Ectodermal cell (in vitro differentiated cells): ENCODE measurements around the gene MAN1C1.

Source experiments
- H3K27ac ChIP-seq: 2 replicates; pipeline ENCODE4 v1.7.0; 2013; ENCODE audit warnings: mild to moderate bottlenecking, low read depth, low read length; ENCODE audit not compliant: insufficient read depth, poor library complexity, severe bottlenecking
- H3K27me3 ChIP-seq: 2 replicates; pipeline ENCODE4 v1.7.0; 2013; ENCODE audit warnings: mild to moderate bottlenecking, low read length; ENCODE audit not compliant: insufficient read depth, control insufficient read depth, poor library complexity, severe bottlenecking
- H3K36me3 ChIP-seq: one replicate; pipeline ENCODE4 v1.7.0; 2013; ENCODE audit warnings: low read length; ENCODE audit not compliant: control insufficient read depth, insufficient read depth
- H3K4me1 ChIP-seq: one replicate; pipeline ENCODE4 v1.7.0; 2013; ENCODE audit warnings: low read length; ENCODE audit not compliant: control insufficient read depth, insufficient read depth
- H3K4me3 ChIP-seq: 2 replicates; pipeline ENCODE4 v1.7.0; 2013; ENCODE audit warnings: low read depth, low read length, control low read depth; ENCODE audit not compliant: insufficient read depth
- H3K9me3 ChIP-seq: 2 replicates; pipeline ENCODE4 v1.7.0; 2013; ENCODE audit warnings: mild to moderate bottlenecking, low read length, moderate library complexity; ENCODE audit not compliant: control insufficient read depth
- WGBS, 2 experiments: methylation state at CpG; one replicate each; pipeline ENCODE4 v1.1.7; 2013; ENCODE audit warnings: missing lambda C conversion rate in 2 of 2; 5-methylcytosine and 5-hydroxymethylcytosine counted together

MAN1C1 gene

GRCh38 chr1:25815208-25816111, 198.9 kb downstream of the MAN1C1 start:
- Histone ChIP-seq H3K36me3 (peaks cover 14% of the 10 kb centered on the region), H3K27me3 (no peaks in the 10 kb centered on the region), H3K27ac (no peak overlapping the region), H3K9me3 (no peaks in the 10 kb centered on the region), H3K4me3 (no peak overlapping the region), H3K4me1 (peaks cover 7% of the 10 kb centered on the region)
- WGBS, 2 experiments: 95 to 96% methylated on average over 24 of the region's 24 CpGs

- Histone ChIP-seq H3K4me3 (no peak overlapping the region), H3K27me3 (peaks cover 4% of the 10 kb centered on the region), H3K4me1 (peaks cover 12% of the 10 kb centered on the region), H3K36me3 (peaks cover 14% of the 10 kb centered on the region), H3K9me3 (no peaks in the 10 kb centered on the region), H3K27ac (no peak overlapping the region)
- WGBS, 2 experiments: 93 to 95% methylated on average over 15 of the region's 15 CpGs
Measured at GRCh38 chr1:25816112-25816718, 199.6 kb downstream of the MAN1C1 start.

GRCh38 chr1:25817840-25818501, 201.4 kb downstream of the MAN1C1 start:
- H3K4me3 ChIP-seq: no peak overlapping the region
- peaks cover 14% of the 10 kb centered on the region for H3K36me3 ChIP-seq
- H3K9me3 ChIP-seq: no peaks in the 10 kb centered on the region
- peaks cover 12% of the 10 kb centered on the region for H3K27me3 ChIP-seq
- WGBS, 2 experiments: 59 to 63% methylated on average over 8 of the region's 8 CpGs
- H3K27ac ChIP-seq: no peak overlapping the region
- H3K4me1 ChIP-seq: peaks cover 16% of the 10 kb centered on the region

- 87 to 90% methylated on average over 6 of the region's 6 CpGs for WGBS, 2 experiments
- Histone ChIP-seq H3K4me1 (peaks cover 16% of the 10 kb centered on the region), H3K36me3 (peaks cover 14% of the 10 kb centered on the region), H3K9me3 (no peaks in the 10 kb centered on the region), H3K27ac (no peak overlapping the region), H3K4me3 (peak overlapping the region; percentile 96), H3K27me3 (peaks cover 12% of the 10 kb centered on the region)
Measured at GRCh38 chr1:25818569-25818968, 202.0 kb downstream of the MAN1C1 start.

- 1% methylated on average over 64 of the region's 64 CpGs for WGBS, 2 experiments
- H3K36me3 ChIP-seq: peaks cover 10% of the 10 kb centered on the region
- no peaks in the 10 kb centered on the region for H3K9me3 ChIP-seq
- H3K4me3 ChIP-seq: peak within 1 kb of the TSS; percentile 96
- H3K4me1 ChIP-seq: peaks cover 16% of the 10 kb centered on the region
- H3K27ac ChIP-seq: peak within 1 kb of the TSS; percentile 76
- peaks cover 12% of the 10 kb centered on the region for H3K27me3 ChIP-seq
Measured at GRCh38 chr1:25819491-25820246, 203.1 kb downstream of the MAN1C1 start, which contains the start of gene MTFR1L. MTFR1L (plus strand) TSS chr1:25819954; CDS start chr1:25823105, 3,151 bp downstream.

GRCh38 chr1:25820247-25821111, 203.9 kb downstream of the MAN1C1 start:
- H3K4me1 ChIP-seq: peaks cover 16% of the 10 kb centered on the region

GRCh38 chr1:25821112-25821476, 204.5 kb downstream of the MAN1C1 start:
- Histone ChIP-seq H3K4me3 (peak overlapping the region; percentile 96), H3K27me3 (peaks cover 12% of the 10 kb centered on the region), H3K4me1 (peaks cover 16% of the 10 kb centered on the region), H3K9me3 (no peaks in the 10 kb centered on the region), H3K36me3 (no peaks in the 10 kb centered on the region), H3K27ac (no peak overlapping the region)
- WGBS, 2 experiments: 68 to 70% methylated on average over 10 of the region's 10 CpGs

More at GRCh38 chr1:25820247-25821111, 203.9 kb downstream of the MAN1C1 start:
- Histone ChIP-seq H3K27me3 (peaks cover 12% of the 10 kb centered on the region), H3K27ac (no peak overlapping the region), H3K4me3 (peak overlapping the region; percentile 96), H3K9me3 (no peaks in the 10 kb centered on the region), H3K36me3 (peaks cover 6% of the 10 kb centered on the region)
- WGBS, 2 experiments: 2 to 3% methylated on average over 67 of the region's 67 CpGs

GRCh38 chr1:25821630-25822091, 205.1 kb downstream of the MAN1C1 start:
- no peak overlapping the region for H3K4me3 ChIP-seq
- peaks cover 16% of the 10 kb centered on the region for H3K4me1 ChIP-seq
- no peaks in the 10 kb centered on the region for H3K9me3 ChIP-seq
- peaks cover 12% of the 10 kb centered on the region for H3K27me3 ChIP-seq
- WGBS, 2 experiments: 91 to 93% methylated on average over 5 of the region's 5 CpGs
- no peak overlapping the region for H3K27ac ChIP-seq
- H3K36me3 ChIP-seq: peaks cover 2% of the 10 kb centered on the region

GRCh38 chr1:25825605-25826004, 209.0 kb downstream of the MAN1C1 start:
- Histone ChIP-seq H3K27ac (no peak overlapping the region), H3K4me3 (no peak overlapping the region), H3K4me1 (peaks cover 8% of the 10 kb centered on the region), H3K36me3 (peaks cover 12% of the 10 kb centered on the region), H3K27me3 (peaks cover 12% of the 10 kb centered on the region), H3K9me3 (no peaks in the 10 kb centered on the region)
- WGBS, 2 experiments: 94% methylated on average over 2 of the region's 2 CpGs
